ENCODE measurements around the gene LRP2BP. TPM values are rescaled to one million over a fixed set of nuclear protein-coding genes. Genes with fewer than 3 reads are reported as not detected.

LRP2BP gene
- total and polyA plus RNA-seq, 2 experiments from 2014 or later = 0.28 to 1.7 TPM

DNA sequence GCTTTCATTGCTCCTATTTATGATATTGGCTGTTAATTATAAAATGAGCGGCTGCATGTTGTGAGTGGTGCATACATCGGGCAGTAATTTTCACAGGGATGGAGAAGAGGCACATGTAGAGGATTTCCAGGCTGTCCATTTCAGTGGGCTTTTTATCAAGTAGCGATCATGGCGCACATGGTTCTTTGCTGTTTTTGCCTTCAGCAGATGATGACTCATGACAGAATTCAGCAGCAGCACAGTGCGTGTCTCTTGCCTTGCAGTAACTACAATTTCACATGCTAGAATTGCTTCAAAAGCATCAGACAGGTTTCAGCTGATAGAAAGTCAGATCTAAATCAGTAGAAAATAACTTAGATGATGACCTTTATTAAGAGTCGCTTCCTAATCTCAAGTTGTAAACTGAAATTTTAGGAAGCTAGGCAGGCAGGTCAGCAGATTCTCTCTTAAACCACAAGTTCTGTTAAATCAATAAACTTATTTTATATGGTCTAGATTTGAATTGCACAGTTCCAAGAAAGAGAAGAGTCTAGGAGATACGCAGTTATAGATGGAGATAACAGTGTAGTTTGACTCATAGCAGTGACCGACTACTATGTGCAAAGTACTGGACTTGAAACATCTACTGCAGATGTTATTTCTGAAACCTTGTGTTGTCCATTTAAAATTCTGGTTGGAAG, 35.8 kb downstream of the LRP2BP start (continued):
- TF ChIP-seq REST (IDR thresholded peaks at IDR 0.05; ENCODE audit: unreplicated experiment) (no peak), POLR2AphosphoS5 (IDR thresholded peaks at IDR 0.05; ENCODE audit: low read depth) (no peak), CREB1 (CRISPR knock-in tag; IDR thresholded peaks at IDR 0.05; ENCODE audit: low read depth) (no peak), JUNB (IDR thresholded peaks at IDR 0.05; ENCODE audit: unreplicated experiment) (no peak), ZNF331 (CRISPR knock-in tag; IDR thresholded peaks at IDR 0.05; ENCODE audit: low read depth) (no peak), ZNF462 (CRISPR knock-in tag; IDR thresholded peaks at IDR 0.05) (no peak), EZH2phosphoT487 (IDR thresholded peaks at IDR 0.05; ENCODE audit: unreplicated experiment) (no peak)
- TF ChIP-seq, protein P1, sequence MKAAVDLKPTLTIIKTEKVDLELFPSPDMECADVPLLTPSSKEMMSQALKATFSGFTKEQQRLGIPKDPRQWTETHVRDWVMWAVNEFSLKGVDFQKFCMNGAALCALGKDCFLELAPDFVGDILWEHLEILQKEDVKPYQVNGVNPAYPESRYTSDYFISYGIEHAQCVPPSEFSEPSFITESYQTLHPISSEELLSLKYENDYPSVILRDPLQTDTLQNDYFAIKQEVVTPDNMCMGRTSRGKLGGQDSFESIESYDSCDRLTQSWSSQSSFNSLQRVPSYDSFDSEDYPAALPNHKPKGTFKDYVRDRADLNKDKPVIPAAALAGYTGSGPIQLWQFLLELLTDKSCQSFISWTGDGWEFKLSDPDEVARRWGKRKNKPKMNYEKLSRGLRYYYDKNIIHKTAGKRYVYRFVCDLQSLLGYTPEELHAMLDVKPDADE (IDR thresholded peaks at IDR 0.05) = no peak
